IPS-NIHi7 (cell line): ENCODE data around the gene PREX1.

ENCODE experiments used
- DNase-seq: peaks from one replicate; pipeline ENCODE4 v3.0.0; 2012; ENCODE audit warnings: mixed read lengths; ENCODE audit errors: extremely low spot score

Gene PREX1

GRCh38 chr20:48754292-48754691 lies 73.5 kb downstream of the PREX1 start:
- DNase-seq: no peak

- no peak for DNase-seq
These were observed 74.8 kb downstream of the PREX1 start for GRCh38 chr20:48752963-48753362.

- DNase-seq: no peak
These were observed 75.9 kb downstream of the PREX1 start for GRCh38 chr20:48751871-48752270.

GRCh38 chr20:48750941-48751635 lies 76.7 kb downstream of the PREX1 start:
- DNase-seq: peak; percentile 85

- DNase-seq: no peak
These were observed 77.4 kb downstream of the PREX1 start for GRCh38 chr20:48750376-48750775.

GRCh38 chr20:48749437-48749836 lies 78.4 kb downstream of the PREX1 start:
- no peak for DNase-seq

- no peak for DNase-seq
These were observed 79.2 kb downstream of the PREX1 start for GRCh38 chr20:48748556-48748955.

GRCh38 chr20:48747840-48748414 lies 79.9 kb downstream of the PREX1 start:
- DNase-seq: no peak

- DNase-seq: no peak
These were observed 82.5 kb downstream of the PREX1 start for GRCh38 chr20:48745330-48745729.

- no peak for DNase-seq
These were observed 83.3 kb downstream of the PREX1 start for GRCh38 chr20:48744515-48744914.

- no peak for DNase-seq
These were observed 84.0 kb downstream of the PREX1 start for GRCh38 chr20:48743807-48744206.

GRCh38 chr20:48742912-48743680 lies 84.7 kb downstream of the PREX1 start:
- no peak for DNase-seq

- DNase-seq: no peak
These were observed 85.6 kb downstream of the PREX1 start for GRCh38 chr20:48742233-48742632.

GRCh38 chr20:48741669-48742068 lies 86.1 kb downstream of the PREX1 start:
- no peak for DNase-seq

- DNase-seq: no peak
These were observed 87.1 kb downstream of the PREX1 start for GRCh38 chr20:48740712-48741111.

GRCh38 chr20:48740292-48740649 lies 87.5 kb downstream of the PREX1 start:
- DNase-seq: no peak

- no peak for DNase-seq
These were observed 88.2 kb downstream of the PREX1 start for GRCh38 chr20:48739395-48740291.

GRCh38 chr20:48738399-48739304 lies 89.1 kb downstream of the PREX1 start:
- no peak for DNase-seq

GRCh38 chr20:48738094-48738398 lies 89.8 kb downstream of the PREX1 start:
- DNase-seq: no peak

GRCh38 chr20:48737434-48738093 lies 90.2 kb downstream of the PREX1 start:
- DNase-seq: no peak

GRCh38 chr20:48736636-48737035 lies 91.2 kb downstream of the PREX1 start:
- no peak for DNase-seq
